ENCODE results near the gene CTU2.

GRCh38 chr16:88702371-88703210 is 3.7 kb upstream of the CTU2 start:
- TF ChIP-seq CTCF (conservative IDR thresholded peaks at IDR 0.05; ENCODE audit: low read depth, low read length) = no peak
- TF ChIP-seq EZH2 (IDR thresholded peaks at IDR 0.05; ENCODE audit: low read length, unreplicated experiment) = no peak
